GM19438 (cell line): ENCODE results near the gene LRRC2.
"Not testable (repeated sequence)": the region's sequence is repeated elsewhere in the genome, so short reads cannot be mapped to it uniquely, and the experiment has no call there.

Experiments
- ATAC-seq: cut with Tn5 transposase; IDR thresholded peaks from one replicate; pipeline ENCODE4 v1.9.1; 2021; ENCODE audit warnings: low read depth; ENCODE audit not compliant: unreplicated experiment

LRRC2 gene

GRCh38 chr3:46566040-46566641, at the start of gene LRRC2:
LRRC2 (minus strand) TSS chr3:46566302; CDS start chr3:46551591, 14,711 bp downstream.
- ATAC-seq, result no peak

GRCh38 chr3:46615050-46615775, 49.1 kb upstream of the LRRC2 start:
- ATAC-seq, result no peak

GRCh38 chr3:46614431-46614830, 48.3 kb upstream of the LRRC2 start:
- ATAC-seq, result no peak

GRCh38 chr3:46613313-46614005, 47.4 kb upstream of the LRRC2 start:
- ATAC-seq, result no peak

- no peak for ATAC-seq
Observed at GRCh38 chr3:46612324-46612723, 46.2 kb upstream of the LRRC2 start, which contains the start of gene FAM240A. FAM240A (plus strand) TSS chr3:46612525; CDS start chr3:46612684, 159 bp downstream.

GRCh38 chr3:46609944-46610722, 44.0 kb upstream of the LRRC2 start:
- no peak for ATAC-seq

GRCh38 chr3:46609212-46609721, 43.2 kb upstream of the LRRC2 start:
- no peak for ATAC-seq

- no peak for ATAC-seq
Observed at GRCh38 chr3:46607603-46608028, 41.5 kb upstream of the LRRC2 start.

GRCh38 chr3:46604127-46604526, 38.0 kb upstream of the LRRC2 start:
- ATAC-seq, result no peak

- no peak for ATAC-seq
Observed at GRCh38 chr3:46603446-46604046, 37.4 kb upstream of the LRRC2 start.

- no peak for ATAC-seq
Observed at GRCh38 chr3:46599590-46599989, 33.5 kb upstream of the LRRC2 start.

GRCh38 chr3:46595819-46596314, 29.8 kb upstream of the LRRC2 start:
- no peak for ATAC-seq

GRCh38 chr3:46594723-46595122, 28.6 kb upstream of the LRRC2 start:
- no peak for ATAC-seq

GRCh38 chr3:46593979-46594378, 27.9 kb upstream of the LRRC2 start:
- no peak for ATAC-seq

- ATAC-seq, result no peak
Observed at GRCh38 chr3:46593274-46593862, 27.3 kb upstream of the LRRC2 start.

GRCh38 chr3:46587268-46587667, 21.2 kb upstream of the LRRC2 start:
- ATAC-seq, result not testable (repeated sequence)

GRCh38 chr3:46586738-46587246, 20.7 kb upstream of the LRRC2 start:
- no peak for ATAC-seq

- no peak for ATAC-seq
Observed at GRCh38 chr3:46585799-46586693, 19.9 kb upstream of the LRRC2 start.
